ENCODE measurements around the gene MAPT. TPM values are rescaled to one million over a fixed set of nuclear protein-coding genes. Genes with fewer than 3 reads are reported as not detected.

Gene MAPT
- total RNA-seq, 1 experiment from 2014 or later, result 8.3 TPM

DNA sequence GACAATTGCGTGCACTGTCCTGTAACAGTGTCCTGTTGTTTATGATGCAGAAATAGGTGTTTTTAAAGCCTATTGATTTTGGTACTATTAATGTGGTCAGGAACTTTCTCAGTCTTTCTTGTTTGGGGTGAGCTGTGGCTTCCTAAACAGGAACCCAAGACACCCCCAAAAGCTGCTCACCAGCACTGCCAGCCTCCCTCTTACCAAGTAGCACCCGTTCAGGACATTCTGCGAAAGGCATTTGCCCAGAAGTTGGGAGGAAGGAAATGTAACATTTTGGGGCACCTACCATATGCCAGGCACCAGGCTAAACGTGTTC, 83.1 kb downstream of the MAPT start:
- no peaks in the 10 kb centered on the region for H3K9me3 ChIP-seq (ENCODE audit: low read depth, low read length, poor library complexity, severe bottlenecking)
- no peaks in the 10 kb centered on the region for H3K36me3 ChIP-seq (ENCODE audit: insufficient read depth, low read length, poor library complexity, severe bottlenecking)
- CTCF ChIA-PET, result no interaction called here

DNA sequence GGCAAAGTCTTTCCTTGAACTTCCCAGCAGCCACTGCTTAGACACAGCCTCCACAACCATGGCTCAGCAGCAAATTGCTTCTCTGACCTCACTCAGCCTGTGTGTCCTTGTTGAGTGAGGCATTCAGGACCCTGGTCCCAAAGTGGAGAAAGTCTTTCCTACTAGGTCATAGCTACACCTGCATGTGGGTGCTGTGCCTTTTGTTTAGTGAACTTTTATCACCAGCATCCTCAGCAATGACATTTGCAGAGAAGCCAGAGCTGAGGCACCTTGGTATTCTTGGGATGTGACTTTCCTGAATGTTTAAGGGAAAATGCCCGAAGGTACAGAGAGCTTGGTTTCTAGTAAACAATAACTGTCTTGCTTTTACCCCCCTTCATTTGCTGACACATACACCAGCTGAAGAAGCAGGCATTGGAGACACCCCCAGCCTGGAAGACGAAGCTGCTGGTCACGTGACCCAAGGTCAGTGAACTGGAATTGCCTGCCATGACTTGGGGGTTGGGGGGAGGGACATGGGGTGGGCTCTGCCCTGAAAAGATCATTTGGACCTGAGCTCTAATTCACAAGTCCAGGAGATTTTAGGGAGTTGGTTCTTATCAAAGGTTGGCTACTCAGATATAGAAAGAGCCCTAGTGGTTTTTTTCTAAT, 83.7 kb downstream of the MAPT start:
- DNase-seq (ENCODE audit: low spot score), result no peak
- intact Hi-C loops (cut with micrococcal nuclease; ENCODE audit: unreplicated experiment), result no loop called here

More for the DNA sequence above, 83.1 kb downstream of the MAPT start:
- Histone ChIP-seq H3K4me3 (ENCODE audit: low read depth, low read length, poor library complexity, severe bottlenecking) (no peak overlapping the region), H3K27ac (ENCODE audit: low read depth, low read length, poor library complexity, severe bottlenecking) (no peak overlapping the region), H3K27me3 (replicated peaks; ENCODE audit: insufficient read depth, low read depth, low read length, poor library complexity) (no peaks in the 10 kb centered on the region), H3K4me1 (ENCODE audit: insufficient read depth, low read length, poor library complexity, severe bottlenecking) (no peaks in the 10 kb centered on the region)
- TF ChIP-seq EZH2 (IDR thresholded peaks at IDR 0.05; ENCODE audit: borderline replicate concordance, low read depth, low read length, poor library complexity, severe bottlenecking), result no peak
- TF ChIP-seq, protein P1, sequence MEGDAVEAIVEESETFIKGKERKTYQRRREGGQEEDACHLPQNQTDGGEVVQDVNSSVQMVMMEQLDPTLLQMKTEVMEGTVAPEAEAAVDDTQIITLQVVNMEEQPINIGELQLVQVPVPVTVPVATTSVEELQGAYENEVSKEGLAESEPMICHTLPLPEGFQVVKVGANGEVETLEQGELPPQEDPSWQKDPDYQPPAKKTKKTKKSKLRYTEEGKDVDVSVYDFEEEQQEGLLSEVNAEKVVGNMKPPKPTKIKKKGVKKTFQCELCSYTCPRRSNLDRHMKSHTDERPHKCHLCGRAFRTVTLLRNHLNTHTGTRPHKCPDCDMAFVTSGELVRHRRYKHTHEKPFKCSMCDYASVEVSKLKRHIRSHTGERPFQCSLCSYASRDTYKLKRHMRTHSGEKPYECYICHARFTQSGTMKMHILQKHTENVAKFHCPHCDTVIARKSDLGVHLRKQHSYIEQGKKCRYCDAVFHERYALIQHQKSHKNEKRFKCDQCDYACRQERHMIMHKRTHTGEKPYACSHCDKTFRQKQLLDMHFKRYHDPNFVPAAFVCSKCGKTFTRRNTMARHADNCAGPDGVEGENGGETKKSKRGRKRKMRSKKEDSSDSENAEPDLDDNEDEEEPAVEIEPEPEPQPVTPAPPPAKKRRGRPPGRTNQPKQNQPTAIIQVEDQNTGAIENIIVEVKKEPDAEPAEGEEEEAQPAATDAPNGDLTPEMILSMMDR (conservative IDR thresholded peaks at IDR 0.05; ENCODE audit: low read depth, low read length), result no peak
- intact Hi-C loops (cut with micrococcal nuclease; ENCODE audit: unreplicated experiment), result no loop called here
- DNase-seq (ENCODE audit: low spot score), result no peak
- POLR2A ChIA-PET (ENCODE audit: low non-redundant PET), result no interaction called here
- no TSS peak for BruUV-seq (replicated peaks)

GRCh38 chr17:45979137-45979536, 84.8 kb downstream of the MAPT start:
- H3K36me3 ChIP-seq (ENCODE audit: insufficient read depth, low read length, poor library complexity, severe bottlenecking), result no peaks in the 10 kb centered on the region
- no peaks in the 10 kb centered on the region for H3K9me3 ChIP-seq (ENCODE audit: low read depth, low read length, poor library complexity, severe bottlenecking)
- DNase-seq (ENCODE audit: low spot score), result no peak
- H3K4me1 ChIP-seq (ENCODE audit: insufficient read depth, low read length, poor library complexity, severe bottlenecking), result no peaks in the 10 kb centered on the region
- intact Hi-C loops (cut with micrococcal nuclease; ENCODE audit: unreplicated experiment), result no loop called here
- no peak overlapping the region for H3K27ac ChIP-seq (ENCODE audit: low read depth, low read length, poor library complexity, severe bottlenecking)
- TF ChIP-seq, protein P1 (conservative IDR thresholded peaks at IDR 0.05; ENCODE audit: low read depth, low read length), result no peak
- TF ChIP-seq EZH2 (IDR thresholded peaks at IDR 0.05; ENCODE audit: borderline replicate concordance, low read depth, low read length, poor library complexity, severe bottlenecking), result no peak
- BruUV-seq (replicated peaks), result no TSS peak
- H3K4me3 ChIP-seq (ENCODE audit: low read depth, low read length, poor library complexity, severe bottlenecking), result no peak overlapping the region
- POLR2A ChIA-PET (ENCODE audit: low non-redundant PET), result no interaction called here
- no peaks in the 10 kb centered on the region for H3K27me3 ChIP-seq (replicated peaks; ENCODE audit: insufficient read depth, low read depth, low read length, poor library complexity)
- CTCF ChIA-PET, result no interaction called here

More for the DNA sequence above, 83.7 kb downstream of the MAPT start:
- Histone ChIP-seq H3K36me3 (ENCODE audit: insufficient read depth, low read length, poor library complexity, severe bottlenecking) (no peaks in the 10 kb centered on the region), H3K4me1 (ENCODE audit: insufficient read depth, low read length, poor library complexity, severe bottlenecking) (no peaks in the 10 kb centered on the region), H3K27me3 (replicated peaks; ENCODE audit: insufficient read depth, low read depth, low read length, poor library complexity) (no peaks in the 10 kb centered on the region), H3K9me3 (ENCODE audit: low read depth, low read length, poor library complexity, severe bottlenecking) (no peaks in the 10 kb centered on the region), H3K4me3 (ENCODE audit: low read depth, low read length, poor library complexity, severe bottlenecking) (no peak overlapping the region), H3K27ac (ENCODE audit: low read depth, low read length, poor library complexity, severe bottlenecking) (no peak overlapping the region)
- TF ChIP-seq EZH2 (IDR thresholded peaks at IDR 0.05; ENCODE audit: borderline replicate concordance, low read depth, low read length, poor library complexity, severe bottlenecking), result no peak
- TF ChIP-seq, protein P1 (conservative IDR thresholded peaks at IDR 0.05; ENCODE audit: low read depth, low read length), result no peak
- POLR2A ChIA-PET (ENCODE audit: low non-redundant PET), result no interaction called here
- no TSS peak for BruUV-seq (replicated peaks)
- CTCF ChIA-PET, result no interaction called here

Data from A673 (cell line).